HepG2 (cell line): Measurements from ENCODE around the gene ABTB2. TPM values are rescaled to one million over a fixed set of nuclear protein-coding genes. Genes with fewer than 3 reads are reported as not detected.
A peak's percentile ranks its signal among the peaks of the same experiment; 100 is the strongest.

Source experiments
- ATAC-seq: fragments of 200-7000 bp; cut with Tn5 transposase; 3 replicates; pipeline ENCODE4 v1.9.1; 2020; ENCODE audit warnings: mild to moderate bottlenecking, moderate library complexity
- BruUV-seq: library from RNA; stranded (reverse); fragments of 400-500 nt; replicated peaks from 2 replicates; lab custom pipeline; 2021; lab: Mats Ljungman, UMichigan
- CTCF ChIA-PET: fragments of 300-600 bp; formaldehyde crosslinking; extraction: SDS; loops from one replicate; lab custom pipeline; 2021; ENCODE audit warnings: low total read pairs, inconsistent platforms, low intra/inter-chr PET ratio; lab: Yijun Ruan, JAX
- POLR2A ChIA-PET: fragments of 350-600 bp; sonication (Branson Sonifier 250); formaldehyde crosslinking; loops from one replicate; lab custom pipeline; 2020; ENCODE audit warnings: antibody characterized with exemption, inconsistent platforms; lab: Yijun Ruan, JAX
- DNase-seq: peaks from one replicate; pipeline ENCODE4 v3.0.0-alpha.2; 2015; ENCODE audit warnings: low spot score
- FAIRE-seq: peaks from 3 replicates; lab custom pipeline; 2011; peaks lifted over from hg19 to GRCh38; lab: Jason Lieb, UNC
- H2AFZ ChIP-seq: one replicate; pipeline ENCODE4 v1.6.1; 2011; ENCODE audit warnings: low read length, inconsistent platforms
- H3K27ac ChIP-seq: fragments of 300-600 bp; 3 replicates; pipeline ENCODE4 v1.8.0; 2011; ENCODE audit warnings: mixed run types, mild to moderate bottlenecking, mixed read lengths, low read length, inconsistent platforms; ENCODE audit not compliant: insufficient read depth; ENCODE audit errors: extremely low read length
- H3K27me3 ChIP-seq, 2 experiments: fragments of 200-600 bp in 1 of 2; 2 replicates in 1 of 2; 3 replicates in 1 of 2; pipeline versions ENCODE4 v1.6.0 to v1.8.0; 2011; ENCODE audit warnings: low read length in 2 of 2, mild to moderate bottlenecking in 2 of 2, moderate library complexity in 2 of 2, inconsistent platforms in 1 of 2; ENCODE audit not compliant: insufficient read depth in 2 of 2, control insufficient read depth in 1 of 2
- H3K36me3 ChIP-seq, 2 experiments: fragments of 200-600 bp in 1 of 2; replicated peaks in 1 of 2; 2 replicates in 1 of 2; 3 replicates in 1 of 2; pipeline versions ENCODE4 v1.5.1 to v1.8.0; 2011; ENCODE audit warnings: low read length in 2 of 2, inconsistent platforms in 1 of 2; ENCODE audit not compliant: insufficient read depth in 2 of 2, control insufficient read depth in 1 of 2
- H3K4me1 ChIP-seq: 2 replicates; pipeline ENCODE4 v1.5.1; 2012; ENCODE audit warnings: low read length, inconsistent platforms; ENCODE audit not compliant: insufficient read depth
- H3K4me2 ChIP-seq: 2 replicates; pipeline ENCODE4 v1.6.0; 2011; ENCODE audit warnings: low read depth, low read length, inconsistent platforms
- H3K4me3 ChIP-seq, 3 experiments: fragments of 200-600 bp in 1 of 3; sonication (generic), shearing (Covaris generic) in 1 of 3; replicated peaks in 1 of 3; 2 replicates each; pipeline ENCODE4 v1.5.1; 2011 to 2016; ENCODE audit warnings: low read length in 3 of 3, inconsistent platforms in 2 of 3, low read depth in 2 of 3, mild to moderate bottlenecking in 2 of 3, control low read depth in 1 of 3, mixed read lengths in 1 of 3; ENCODE audit not compliant: insufficient read depth in 1 of 3
- H3K79me2 ChIP-seq: one replicate; pipeline ENCODE4 v1.6.1; 2011; ENCODE audit warnings: low read length, inconsistent platforms; ENCODE audit not compliant: insufficient read depth
- H3K9ac ChIP-seq: 2 replicates; pipeline ENCODE4 v1.6.0; 2011; ENCODE audit warnings: mild to moderate bottlenecking, low read depth, low read length, inconsistent platforms; ENCODE audit not compliant: insufficient read depth
- H3K9me3 ChIP-seq: 2 replicates; pipeline ENCODE4 v1.5.1; 2012; ENCODE audit warnings: mild to moderate bottlenecking, low read length
- H4K20me1 ChIP-seq: 2 replicates; pipeline ENCODE4 v1.6.0; 2011; ENCODE audit warnings: inconsistent platforms, mild to moderate bottlenecking, low read length, moderate library complexity; ENCODE audit not compliant: insufficient read depth
- AFF4 ChIP-seq: sonication (generic); formaldehyde crosslinking; IDR thresholded peaks from 2 replicates; pipeline ENCODE4 v1.4.0; 2020; ENCODE audit warnings: missing genetic modification reagents
- AHDC1 ChIP-seq: sonication (generic); formaldehyde crosslinking; IDR thresholded peaks from 2 replicates; pipeline ENCODE4 v1.5.1; 2020; ENCODE audit warnings: mild to moderate bottlenecking, missing genetic modification reagents, borderline replicate concordance
- HOMEZ ChIP-seq: IDR thresholded peaks from 2 replicates; pipeline ENCODE4 v1.6.1; 2016; ENCODE audit warnings: low read depth
- JUNB ChIP-seq: sonication (generic); formaldehyde crosslinking; IDR thresholded peaks from 2 replicates; pipeline ENCODE4 v1.8.0; 2022; ENCODE audit warnings: missing genetic modification reagents, mild to moderate bottlenecking, borderline replicate concordance
- NCOA2 ChIP-seq: sonication (generic); formaldehyde crosslinking; IDR thresholded peaks from 2 replicates; pipeline ENCODE4 v1.8.0; 2022; ENCODE audit warnings: inconsistent platforms
- RBM39 ChIP-seq: fragments of 200-400 bp; formaldehyde crosslinking; IDR thresholded peaks from one replicate; pipeline ENCODE4 v1.6.1; 2018; ENCODE audit warnings: antibody characterized with exemption, mild to moderate bottlenecking, low read depth, low read length; ENCODE audit not compliant: poor library complexity, severe bottlenecking
- RFX1 ChIP-seq: fragments of 450-650 bp; IDR thresholded peaks from 2 replicates; pipeline ENCODE4 v1.6.1; 2017
- STAT5B ChIP-seq: sonication (generic); formaldehyde crosslinking; IDR thresholded peaks from 2 replicates; pipeline ENCODE4 v1.4.0; 2020; ENCODE audit warnings: missing genetic modification reagents
- ZNF296 ChIP-seq: sonication (generic); formaldehyde crosslinking; conservative IDR thresholded peaks from 2 replicates; pipeline ENCODE4 v1.5.0; 2020; ENCODE audit warnings: mild to moderate bottlenecking, missing genetic modification reagents
- ZNF557 ChIP-seq: sonication (generic); formaldehyde crosslinking; IDR thresholded peaks from 2 replicates; pipeline ENCODE4 v1.4.0; 2020; ENCODE audit warnings: missing genetic modification reagents
- ZNF605 ChIP-seq: sonication (generic); formaldehyde crosslinking; IDR thresholded peaks from 2 replicates; pipeline ENCODE4 v1.8.0; 2022; ENCODE audit warnings: mild to moderate bottlenecking, missing genetic modification reagents
- ZNF747 ChIP-seq: sonication (generic); formaldehyde crosslinking; IDR thresholded peaks from 2 replicates; pipeline ENCODE4 v1.8.1; 2023; ENCODE audit warnings: missing genetic modification reagents, mild to moderate bottlenecking, borderline replicate concordance
- ZNF841 ChIP-seq: sonication (generic); formaldehyde crosslinking; IDR thresholded peaks from 2 replicates; pipeline ENCODE4 v1.8.1; 2023; ENCODE audit warnings: missing genetic modification reagents, borderline replicate concordance
- in situ Hi-C: cut with HindIII; loops from 2 replicates; pipeline ENCODE4 v1.10.0; 2017; ENCODE audit warnings: low pct_unique_long_range_greater_than_20kb; ENCODE audit not compliant: extremely low pct_ligation_motif_present
- intact Hi-C: fragments of 100-400 bp; cut with micrococcal nuclease; formaldehyde crosslinking; loops from one replicate; pipeline ENCODE4 v1.10.0; 2022; ENCODE audit not compliant: unreplicated experiment
- polyA plus RNA-seq, 8 experiments: library from polyadenylated mRNA; depleted of rRNA in 3 of 8; stranded (reverse) in 7 of 8; unstranded in 1 of 8; fragments of >200 nt; fragmentation: Illumina TruSeq in 4 of 8; extraction: Trizol in 4 of 8; gene quantifications; 2 replicates each; pipeline versions ENCODE4 v1.2.1 to v1.2.3, GENCODE V29; 2011 to 2016; ENCODE audit warnings: low read depth in 4 of 8, missing spikeins in 1 of 8, mixed read lengths in 1 of 8; ENCODE audit not compliant: insufficient read depth in 1 of 8
- total RNA-seq, 5 experiments: library from RNA; depleted of rRNA; stranded (reverse); fragments of >200 nt; fragmentation: Illumina TruSeq; extraction: Trizol; gene quantifications; 2 replicates each; pipeline ENCODE4 v1.2.3, GENCODE V29; 2016; ENCODE audit warnings: low read depth in 1 of 5

The ABTB2 gene
- total and polyA plus RNA-seq, 2 of the 13 experiments (the other 11 are each of a cell fraction or from before 2014, with no cell fraction given), result 5.1 to 15.4 TPM

- CTCF ChIA-PET, result no interaction called here
- FAIRE-seq (no peak), DNase-seq (no peak), ATAC-seq (no peak)
- H3K9me3 ChIP-seq, result no peaks in the 10 kb centered on the region
- in situ Hi-C loops (no loop called here), intact Hi-C loops (no loop called here)
- H3K36me3 ChIP-seq, result peaks cover 0 to 1% of the 10 kb centered on the region in 2 experiments; a peak in 1 of 5 replicates
- peak overlapping the region; percentile 8 for H3K4me2 ChIP-seq
- H3K79me2 ChIP-seq, result peaks cover 8% of the 10 kb centered on the region
- POLR2A ChIA-PET, result no interaction called here
- no peaks in the 10 kb centered on the region for H3K27me3 ChIP-seq
- no peak overlapping the region for H3K4me3 ChIP-seq
- H3K27ac ChIP-seq, result no peak overlapping the region
- H4K20me1 ChIP-seq, result no peaks in the 10 kb centered on the region
- no peak overlapping the region for H3K9ac ChIP-seq
- BruUV-seq, result no TSS peak
- H3K4me1 ChIP-seq, result peaks cover 19% of the 10 kb centered on the region
- H2AFZ ChIP-seq, result no peak overlapping the region
- no peak for TF ChIP-seq ZNF557
- TF ChIP-seq ZNF605 (CRISPR knock-in tag), result no peak
- no peak for TF ChIP-seq STAT5B (CRISPR knock-in tag)
- TF ChIP-seq AHDC1 (CRISPR knock-in tag), result no peak
- TF ChIP-seq NCOA2 (CRISPR knock-in tag), result no peak
- TF ChIP-seq HOMEZ (CRISPR knock-in tag), result no peak
- no peak for TF ChIP-seq JUNB (CRISPR knock-in tag)
- TF ChIP-seq AFF4 (CRISPR knock-in tag), result no peak
- TF ChIP-seq ZNF747, result no peak
- no peak for TF ChIP-seq ZNF296 (CRISPR knock-in tag)
- no peak for TF ChIP-seq RFX1
- TF ChIP-seq RBM39, result no peak
- no peak for TF ChIP-seq ZNF841 (CRISPR knock-in tag)
Observed at GRCh38 chr11:34278175-34278574, 79.6 kb downstream of the ABTB2 start.
